GM23248 (cell line): ENCODE data around the gene SLC13A4.

Experiments used
- EZH2 ChIP-seq: fragments of 200-600 bp; sonication (generic); IDR thresholded peaks from 2 replicates; pipeline ENCODE4 v1.6.1; 2018; ENCODE audit warnings: antibody characterized with exemption, mild to moderate bottlenecking; ENCODE audit not compliant: insufficient read depth, poor library complexity, severe bottlenecking
- EZH2phosphoT487 ChIP-seq: fragments of 200-600 bp; sonication (generic); IDR thresholded peaks from 2 replicates; pipeline ENCODE4 v1.6.1; 2018; ENCODE audit warnings: antibody characterized with exemption, moderate library complexity, mild to moderate bottlenecking, low read depth; ENCODE audit not compliant: insufficient read depth

- no peak for TF ChIP-seq EZH2
- no peak for TF ChIP-seq EZH2phosphoT487
Measured at GRCh38 chr7:135726276-135726788, 1.7 kb downstream of the SLC13A4 start.
